H9 (cell line): ENCODE data around the gene RPL23. TPM values are rescaled to one million over a fixed set of nuclear protein-coding genes. Genes with fewer than 3 reads are reported as not detected.

Experiments used
- DNase-seq: peaks from one replicate; pipeline ENCODE4 v3.0.0-alpha.2; 2017
- H2AFZ ChIP-seq: one replicate; pipeline ENCODE4 v1.6.1; 2013; ENCODE audit warnings: mild to moderate bottlenecking, low read length, control low read depth, moderate library complexity
- H2AK5ac ChIP-seq: 2 replicates; pipeline ENCODE4 v1.6.1; 2013; ENCODE audit warnings: low read length, control low read depth, mixed read lengths; ENCODE audit not compliant: insufficient read length
- H2BK120ac ChIP-seq: one replicate; pipeline ENCODE4 v1.6.1; 2013; ENCODE audit warnings: low read depth, mild to moderate bottlenecking, low read length, control low read depth, inconsistent platforms; ENCODE audit not compliant: poor library complexity, severe bottlenecking
- H2BK12ac ChIP-seq: 2 replicates; pipeline ENCODE4 v1.6.1; 2013; ENCODE audit warnings: low read length, control low read depth, mixed read lengths, low read depth; ENCODE audit not compliant: insufficient read length
- H2BK15ac ChIP-seq: 2 replicates; pipeline ENCODE4 v1.6.1; 2013; ENCODE audit warnings: low read depth, low read length, control low read depth
- H2BK20ac ChIP-seq: one replicate; pipeline ENCODE4 v1.6.1; 2013; ENCODE audit warnings: low read depth, mild to moderate bottlenecking, low read length, control low read depth, inconsistent platforms; ENCODE audit not compliant: poor library complexity, severe bottlenecking
- H2BK5ac ChIP-seq: 2 replicates; pipeline ENCODE4 v1.6.1; 2013; ENCODE audit warnings: low read length, control low read depth, mixed read lengths; ENCODE audit not compliant: insufficient read length
- H3K14ac ChIP-seq: 2 replicates; pipeline ENCODE4 v1.6.1; 2013; ENCODE audit warnings: low read length, control low read depth; ENCODE audit not compliant: insufficient read depth
- H3K18ac ChIP-seq: 2 replicates; pipeline ENCODE4 v1.6.1; 2013; ENCODE audit warnings: low read depth, mild to moderate bottlenecking, mixed read lengths, low read length, control low read depth; ENCODE audit not compliant: insufficient read length
- H3K23ac ChIP-seq: 2 replicates; pipeline ENCODE4 v1.6.1; 2013; ENCODE audit warnings: low read length, control low read depth, mixed read lengths, low read depth; ENCODE audit not compliant: insufficient read length
- H3K23me2 ChIP-seq: 2 replicates; pipeline ENCODE4 v1.6.1; 2013; ENCODE audit warnings: low read depth, mild to moderate bottlenecking, mixed read lengths, low read length, control low read depth; ENCODE audit not compliant: insufficient read length, poor library complexity, severe bottlenecking
- H3K27ac ChIP-seq: 2 replicates; pipeline ENCODE4 v1.5.1; 2013; ENCODE audit warnings: low read length, control low read depth, mixed read lengths, low read depth; ENCODE audit not compliant: insufficient read length
- H3K27me3 ChIP-seq: 2 replicates; pipeline ENCODE4 v1.6.1; 2013; ENCODE audit warnings: low read length, control low read depth, inconsistent platforms; ENCODE audit not compliant: insufficient read depth
- H3K4ac ChIP-seq: 2 replicates; pipeline ENCODE4 v1.6.1; 2013; ENCODE audit warnings: low read depth, mild to moderate bottlenecking, control low read depth, inconsistent platforms, low read length, moderate library complexity
- H3K4me1 ChIP-seq: 2 replicates; pipeline ENCODE4 v1.6.1; 2013; ENCODE audit warnings: low read length, control low read depth, inconsistent platforms; ENCODE audit not compliant: insufficient read depth
- H3K4me2 ChIP-seq: 2 replicates; pipeline ENCODE4 v1.6.1; 2013; ENCODE audit warnings: low read length, control low read depth, mixed read lengths; ENCODE audit not compliant: insufficient read length, insufficient read depth
- H3K56ac ChIP-seq: 2 replicates; pipeline ENCODE4 v1.6.1; 2013; ENCODE audit warnings: low read depth, mild to moderate bottlenecking, mixed read lengths, low read length, control low read depth; ENCODE audit not compliant: insufficient read length
- H3K79me1 ChIP-seq: 2 replicates; pipeline ENCODE4 v1.6.1; 2013; ENCODE audit warnings: low read depth, mild to moderate bottlenecking, moderate library complexity, low read length, control low read depth, inconsistent platforms; ENCODE audit not compliant: insufficient read depth, poor library complexity, severe bottlenecking
- H3K79me2 ChIP-seq: 2 replicates; pipeline ENCODE4 v1.6.1; 2013; ENCODE audit warnings: low read length, control low read depth, inconsistent platforms; ENCODE audit not compliant: insufficient read depth
- H3K9ac ChIP-seq: 2 replicates; pipeline ENCODE4 v1.6.1; 2013; ENCODE audit warnings: low read length, control low read depth, mixed read lengths; ENCODE audit not compliant: insufficient read length; ENCODE audit errors: extremely low read depth
- H3K9me3 ChIP-seq: one replicate; pipeline ENCODE4 v1.6.1; 2013; ENCODE audit warnings: low read depth, low read length, inconsistent platforms; ENCODE audit not compliant: control insufficient read depth
- H3T11ph ChIP-seq: one replicate; pipeline ENCODE4 v1.6.1; 2013; ENCODE audit warnings: mild to moderate bottlenecking, low read length, control low read depth, inconsistent platforms
- H4K20me1 ChIP-seq: one replicate; pipeline ENCODE4 v1.6.1; 2013; ENCODE audit not compliant: control insufficient read depth, insufficient read length, insufficient read depth
- H4K5ac ChIP-seq: 2 replicates; pipeline ENCODE4 v1.6.1; 2013; ENCODE audit warnings: low read depth, mild to moderate bottlenecking, mixed read lengths, low read length, control low read depth; ENCODE audit not compliant: insufficient read length
- H4K8ac ChIP-seq: replicated peaks from 2 replicates; pipeline ENCODE4 v1.6.1; 2013; ENCODE audit warnings: low read length, control low read depth, mixed read lengths, low read depth; ENCODE audit not compliant: insufficient read length
- H4K91ac ChIP-seq: 2 replicates; pipeline ENCODE4 v1.6.1; 2013; ENCODE audit warnings: low read depth, mild to moderate bottlenecking, moderate library complexity, mixed read lengths, low read length, control low read depth; ENCODE audit not compliant: insufficient read length
- H3K27ac Mint-ChIP-seq, 3 experiments: 2 replicates in 2 of 3; 3 replicates in 1 of 3; pipeline ENCODE4 v1.8.0; 2020 to 2021; ENCODE audit warnings: mixed read lengths in 3 of 3, mild to moderate bottlenecking in 1 of 3, moderate library complexity in 1 of 3
- H3K27me3 Mint-ChIP-seq: 2 replicates; pipeline ENCODE4 v1.8.0; 2021; ENCODE audit warnings: low read depth, mild to moderate bottlenecking, moderate library complexity, mixed read lengths
- H3K36me3 Mint-ChIP-seq, 3 experiments: 2 replicates in 2 of 3; 3 replicates in 1 of 3; pipeline ENCODE4 v1.8.0; 2020 to 2021; ENCODE audit warnings: low read depth in 3 of 3, mixed read lengths in 3 of 3; ENCODE audit not compliant: insufficient read depth in 1 of 3
- H3K4me1 Mint-ChIP-seq, 2 experiments: 2 replicates each; pipeline ENCODE4 v1.8.0; 2020; ENCODE audit warnings: mixed read lengths in 2 of 2
- H3K4me3 Mint-ChIP-seq, 2 experiments: 2 replicates in 1 of 2; 3 replicates in 1 of 2; pipeline ENCODE4 v1.8.0; 2020 to 2021; ENCODE audit warnings: mild to moderate bottlenecking in 2 of 2, mixed read lengths in 2 of 2, moderate library complexity in 1 of 2
- H3K9me3 Mint-ChIP-seq, 2 experiments: 2 replicates in 1 of 2; 3 replicates in 1 of 2; pipeline ENCODE4 v1.8.0; 2020; ENCODE audit warnings: mild to moderate bottlenecking in 2 of 2, mixed read lengths in 2 of 2, moderate library complexity in 1 of 2
- WGBS: extraction: QIAGEN DNeasy Blood & Tissue Kit; methylation state at CpG from one replicate; pipeline ENCODE4 v1.1.7; 2013; ENCODE audit warnings: missing lambda C conversion rate, low lambda C conversion rate, mixed read lengths; ENCODE audit not compliant: insufficient read length; ENCODE audit errors: extremely low coverage; 5-methylcytosine and 5-hydroxymethylcytosine counted together
- total RNA-seq: library from RNA; stranded (reverse); gene quantifications from 2 replicates; pipeline ENCODE4 v1.2.1, GENCODE V29; 2021
- TF ChIP-seq, protein P1 (sequence below): fragments of 200-600 bp; sonication (generic); conservative IDR thresholded peaks from 3 replicates; pipeline ENCODE4 v1.8.0; 2021; ENCODE audit warnings: antibody characterized with exemption, mild to moderate bottlenecking

The RPL23 gene
- total RNA-seq, 1 experiment from 2014 or later, result 2,084 TPM

- H4K8ac ChIP-seq, result no peak overlapping the region
- H3K27me3 Mint-ChIP-seq, result no peaks in the 10 kb centered on the region
- H3K9me3 Mint-ChIP-seq, result no peaks in the 10 kb centered on the region
- H3K4me1 Mint-ChIP-seq, result peaks cover 23 to 30% of the 10 kb centered on the region in 2 experiments
- no peak overlapping the region for H4K5ac ChIP-seq
- H3K4ac ChIP-seq, result no peak overlapping the region
- no peaks in the 10 kb centered on the region for H3K23me2 ChIP-seq
- H2BK20ac ChIP-seq, result no peak overlapping the region
- H2BK12ac ChIP-seq, result no peak overlapping the region
- WGBS, result no CpG with 5 or more reads among the region's 12 CpGs
- no peak overlapping the region for H2BK5ac ChIP-seq
- TF ChIP-seq, protein P1, sequence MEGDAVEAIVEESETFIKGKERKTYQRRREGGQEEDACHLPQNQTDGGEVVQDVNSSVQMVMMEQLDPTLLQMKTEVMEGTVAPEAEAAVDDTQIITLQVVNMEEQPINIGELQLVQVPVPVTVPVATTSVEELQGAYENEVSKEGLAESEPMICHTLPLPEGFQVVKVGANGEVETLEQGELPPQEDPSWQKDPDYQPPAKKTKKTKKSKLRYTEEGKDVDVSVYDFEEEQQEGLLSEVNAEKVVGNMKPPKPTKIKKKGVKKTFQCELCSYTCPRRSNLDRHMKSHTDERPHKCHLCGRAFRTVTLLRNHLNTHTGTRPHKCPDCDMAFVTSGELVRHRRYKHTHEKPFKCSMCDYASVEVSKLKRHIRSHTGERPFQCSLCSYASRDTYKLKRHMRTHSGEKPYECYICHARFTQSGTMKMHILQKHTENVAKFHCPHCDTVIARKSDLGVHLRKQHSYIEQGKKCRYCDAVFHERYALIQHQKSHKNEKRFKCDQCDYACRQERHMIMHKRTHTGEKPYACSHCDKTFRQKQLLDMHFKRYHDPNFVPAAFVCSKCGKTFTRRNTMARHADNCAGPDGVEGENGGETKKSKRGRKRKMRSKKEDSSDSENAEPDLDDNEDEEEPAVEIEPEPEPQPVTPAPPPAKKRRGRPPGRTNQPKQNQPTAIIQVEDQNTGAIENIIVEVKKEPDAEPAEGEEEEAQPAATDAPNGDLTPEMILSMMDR, result no peak
- peaks cover 2 to 50% (median 37%) of the 10 kb centered on the region in 3 experiments; a peak in 5 of 7 replicates for H3K36me3 Mint-ChIP-seq
- H3K4me1 ChIP-seq, result no peaks in the 10 kb centered on the region; the same call in 1 of the 2 replicates
- H3K27me3 ChIP-seq, result no peaks in the 10 kb centered on the region
- H3K18ac ChIP-seq, result no peak overlapping the region
- H3K9ac ChIP-seq, result no peak overlapping the region
- H2AFZ ChIP-seq, result no peak overlapping the region
- no peak overlapping the region for H2BK120ac ChIP-seq
- H3K79me2 ChIP-seq, result peaks cover 2% of the 10 kb centered on the region; the same call in 1 of the 2 replicates
- no peaks in the 10 kb centered on the region for H3K9me3 ChIP-seq
- H3K27ac ChIP-seq, result no peak overlapping the region
- H2BK15ac ChIP-seq, result no peak overlapping the region
- H3T11ph ChIP-seq, result no peak overlapping the region
- peak overlapping the region; percentile 19 to 89 (median 64); a peak in 5 of 7 replicates for H3K27ac Mint-ChIP-seq
- H3K23ac ChIP-seq, result no peak overlapping the region
- H4K20me1 ChIP-seq, result peaks cover 2% of the 10 kb centered on the region
- H3K4me3 Mint-ChIP-seq, result no peak overlapping the region
- H4K91ac ChIP-seq, result no peak overlapping the region
- no peak for DNase-seq
- H3K4me2 ChIP-seq, result no peak overlapping the region
- H3K14ac ChIP-seq, result no peak overlapping the region
- no peak overlapping the region for H2AK5ac ChIP-seq
- no peak overlapping the region for H3K56ac ChIP-seq
- no peaks in the 10 kb centered on the region for H3K79me1 ChIP-seq
Measured at GRCh38 chr17:38889745-38890409, 36.4 kb upstream of the RPL23 start.
